Activated T-helper 17 cell treated with anti-CD3 and anti-CD28 coated beads, Interleukin-2, amount 50 U/mL, for 72 hours (primary cell): ENCODE data around the gene OR52W1. TPM values are rescaled to one million over a fixed set of nuclear protein-coding genes. Genes with fewer than 3 reads are reported as not detected.

Experiments
- ATAC-seq: fragments of 150-1000 bp; cut with Tn5 transposase; replicated peaks from 2 replicates; pipeline ENCODE4 v1.10.0; 2021; ENCODE audit warnings: mild to moderate bottlenecking, moderate library complexity
- H3K27ac Mint-ChIP-seq: one replicate; pipeline ENCODE4 v1.8.0; 2022; ENCODE audit warnings: mixed read lengths
- H3K27me3 Mint-ChIP-seq: one replicate; pipeline ENCODE4 v1.8.0; 2022; ENCODE audit warnings: mixed read lengths
- H3K36me3 Mint-ChIP-seq: one replicate; pipeline ENCODE4 v1.8.0; 2022; ENCODE audit warnings: low read depth, mild to moderate bottlenecking, mixed read lengths
- H3K4me1 Mint-ChIP-seq: one replicate; pipeline ENCODE4 v1.8.0; 2022; ENCODE audit warnings: mixed read lengths
- H3K4me3 Mint-ChIP-seq: one replicate; pipeline ENCODE4 v1.8.0; 2022; ENCODE audit warnings: mild to moderate bottlenecking, mixed read lengths
- H3K9me3 Mint-ChIP-seq: one replicate; pipeline ENCODE4 v1.8.0; 2022; ENCODE audit warnings: mixed read lengths
- total RNA-seq, 2 donors: library from RNA; stranded (reverse); gene quantifications; one replicate each; pipeline ENCODE4 v1.2.3, GENCODE V29; 2022

OR52W1 gene
- total RNA-seq, 2 donors from 2014 or later, result not detected

GRCh38 chr11:6204706-6205105, 5.7 kb downstream of the OR52W1 start:
- H3K27me3 Mint-ChIP-seq, result no peaks in the 10 kb centered on the region
- peaks cover 32% of the 10 kb centered on the region for H3K4me1 Mint-ChIP-seq
- no peaks in the 10 kb centered on the region for H3K9me3 Mint-ChIP-seq
- no peak overlapping the region for H3K27ac Mint-ChIP-seq
- ATAC-seq, result no peak
- H3K36me3 Mint-ChIP-seq, result peaks cover 20% of the 10 kb centered on the region
- H3K4me3 Mint-ChIP-seq, result no peak overlapping the region

GRCh38 chr11:6205366-6205765, 6.3 kb downstream of the OR52W1 start, which contains the start of gene C11orf42:
Gene C11orf42, plus strand, starts transcription at chr11:6205557. Its CDS starts 59 bp downstream, at chr11:6205616.
- peak within 1 kb of the TSS; percentile 24 for H3K27ac Mint-ChIP-seq
- peaks cover 32% of the 10 kb centered on the region for H3K4me1 Mint-ChIP-seq
- no peaks in the 10 kb centered on the region for H3K27me3 Mint-ChIP-seq
- no peak within 1 kb of the TSS for H3K4me3 Mint-ChIP-seq
- peaks cover 24% of the 10 kb centered on the region for H3K36me3 Mint-ChIP-seq
- no peak for ATAC-seq
- no peaks in the 10 kb centered on the region for H3K9me3 Mint-ChIP-seq

GRCh38 chr11:6206456-6207180, 7.6 kb downstream of the OR52W1 start:
- H3K9me3 Mint-ChIP-seq, result no peaks in the 10 kb centered on the region
- no peak overlapping the region for H3K4me3 Mint-ChIP-seq
- no peaks in the 10 kb centered on the region for H3K27me3 Mint-ChIP-seq
- ATAC-seq, result no peak
- peaks cover 27% of the 10 kb centered on the region for H3K4me1 Mint-ChIP-seq
- H3K36me3 Mint-ChIP-seq, result peaks cover 28% of the 10 kb centered on the region
- no peak overlapping the region for H3K27ac Mint-ChIP-seq

- Mint-ChIP-seq H3K27me3 (no peaks in the 10 kb centered on the region), H3K27ac (no peak overlapping the region), H3K4me3 (no peak overlapping the region), H3K36me3 (peaks cover 28% of the 10 kb centered on the region), H3K9me3 (no peaks in the 10 kb centered on the region), H3K4me1 (peaks cover 3% of the 10 kb centered on the region)
- ATAC-seq, result no peak
Measured at GRCh38 chr11:6209801-6210200, 10.8 kb downstream of the OR52W1 start.

- peaks cover 33% of the 10 kb centered on the region for H3K36me3 Mint-ChIP-seq
- no peak overlapping the region for H3K27ac Mint-ChIP-seq
- H3K27me3 Mint-ChIP-seq, result no peaks in the 10 kb centered on the region
Measured at GRCh38 chr11:6210274-6210955, 11.4 kb downstream of the OR52W1 start.

GRCh38 chr11:6214530-6214929, 15.5 kb downstream of the OR52W1 start:
- H3K9me3 Mint-ChIP-seq, result no peaks in the 10 kb centered on the region
- H3K27me3 Mint-ChIP-seq, result no peaks in the 10 kb centered on the region
- no peak overlapping the region for H3K4me3 Mint-ChIP-seq
- H3K4me1 Mint-ChIP-seq, result no peaks in the 10 kb centered on the region
- H3K27ac Mint-ChIP-seq, result no peak overlapping the region
- ATAC-seq, result no peak
- peaks cover 52% of the 10 kb centered on the region for H3K36me3 Mint-ChIP-seq

More at GRCh38 chr11:6210274-6210955, 11.4 kb downstream of the OR52W1 start:
- no peaks in the 10 kb centered on the region for H3K9me3 Mint-ChIP-seq
- H3K4me1 Mint-ChIP-seq, result no peaks in the 10 kb centered on the region
- no peak overlapping the region for H3K4me3 Mint-ChIP-seq
- ATAC-seq, result no peak

GRCh38 chr11:6216501-6216900, 17.5 kb downstream of the OR52W1 start:
- no peaks in the 10 kb centered on the region for H3K27me3 Mint-ChIP-seq
- H3K9me3 Mint-ChIP-seq, result no peaks in the 10 kb centered on the region
- no peak overlapping the region for H3K4me3 Mint-ChIP-seq
- peaks cover 5% of the 10 kb centered on the region for H3K4me1 Mint-ChIP-seq
- no peak for ATAC-seq
- H3K27ac Mint-ChIP-seq, result no peak overlapping the region
- H3K36me3 Mint-ChIP-seq, result peaks cover 63% of the 10 kb centered on the region

- peaks cover 75% of the 10 kb centered on the region for H3K36me3 Mint-ChIP-seq
- H3K27ac Mint-ChIP-seq, result no peak overlapping the region
- no peaks in the 10 kb centered on the region for H3K27me3 Mint-ChIP-seq
- H3K4me1 Mint-ChIP-seq, result peaks cover 8% of the 10 kb centered on the region
- no peak for ATAC-seq
- H3K9me3 Mint-ChIP-seq, result no peaks in the 10 kb centered on the region
- no peak overlapping the region for H3K4me3 Mint-ChIP-seq
Measured at GRCh38 chr11:6217722-6218121, 18.7 kb downstream of the OR52W1 start.

GRCh38 chr11:6219359-6219758, 20.3 kb downstream of the OR52W1 start:
- no peaks in the 10 kb centered on the region for H3K27me3 Mint-ChIP-seq
- H3K4me1 Mint-ChIP-seq, result peaks cover 8% of the 10 kb centered on the region
- H3K36me3 Mint-ChIP-seq, result peaks cover 90% of the 10 kb centered on the region
- ATAC-seq, result no peak
- no peak overlapping the region for H3K27ac Mint-ChIP-seq
- H3K9me3 Mint-ChIP-seq, result no peaks in the 10 kb centered on the region
- no peak overlapping the region for H3K4me3 Mint-ChIP-seq

GRCh38 chr11:6223854-6224253, 24.8 kb downstream of the OR52W1 start:
- no peak for ATAC-seq
- no peaks in the 10 kb centered on the region for H3K27me3 Mint-ChIP-seq
- H3K36me3 Mint-ChIP-seq, result peaks cover 76% of the 10 kb centered on the region
- no peak overlapping the region for H3K4me3 Mint-ChIP-seq
- H3K27ac Mint-ChIP-seq, result no peak overlapping the region
- peaks cover 15% of the 10 kb centered on the region for H3K4me1 Mint-ChIP-seq
- H3K9me3 Mint-ChIP-seq, result no peaks in the 10 kb centered on the region

GRCh38 chr11:6224421-6224820, 25.4 kb downstream of the OR52W1 start:
- peaks cover 21% of the 10 kb centered on the region for H3K4me1 Mint-ChIP-seq

GRCh38 chr11:6225024-6225423, 26.0 kb downstream of the OR52W1 start:
- Mint-ChIP-seq H3K9me3 (no peaks in the 10 kb centered on the region), H3K4me1 (peaks cover 24% of the 10 kb centered on the region), H3K4me3 (no peak overlapping the region), H3K27ac (peak overlapping the region; percentile 0), H3K36me3 (peaks cover 69% of the 10 kb centered on the region), H3K27me3 (no peaks in the 10 kb centered on the region)
- no peak for ATAC-seq

More at GRCh38 chr11:6224421-6224820, 25.4 kb downstream of the OR52W1 start:
- ATAC-seq, result no peak
- H3K9me3 Mint-ChIP-seq, result no peaks in the 10 kb centered on the region
- H3K27me3 Mint-ChIP-seq, result no peaks in the 10 kb centered on the region
- H3K27ac Mint-ChIP-seq, result no peak overlapping the region
- H3K4me3 Mint-ChIP-seq, result no peak overlapping the region
- peaks cover 70% of the 10 kb centered on the region for H3K36me3 Mint-ChIP-seq

GRCh38 chr11:6225896-6226295, 26.9 kb downstream of the OR52W1 start:
- Mint-ChIP-seq H3K36me3 (peaks cover 61% of the 10 kb centered on the region), H3K9me3 (no peaks in the 10 kb centered on the region), H3K27ac (peak overlapping the region; percentile 0), H3K4me3 (no peak overlapping the region), H3K4me1 (peaks cover 30% of the 10 kb centered on the region), H3K27me3 (no peaks in the 10 kb centered on the region)
- no peak for ATAC-seq

- Mint-ChIP-seq H3K9me3 (no peaks in the 10 kb centered on the region), H3K4me1 (peaks cover 42% of the 10 kb centered on the region), H3K27ac (no peak overlapping the region), H3K4me3 (no peak overlapping the region), H3K27me3 (no peaks in the 10 kb centered on the region), H3K36me3 (peaks cover 35% of the 10 kb centered on the region)
- no peak for ATAC-seq
Measured at GRCh38 chr11:6228520-6228919, 29.5 kb downstream of the OR52W1 start.

GRCh38 chr11:6229911-6230310, 30.9 kb downstream of the OR52W1 start:
- Mint-ChIP-seq H3K27ac (peak overlapping the region; percentile 53), H3K4me1 (peaks cover 46% of the 10 kb centered on the region), H3K27me3 (no peaks in the 10 kb centered on the region), H3K4me3 (no peak overlapping the region), H3K9me3 (no peaks in the 10 kb centered on the region), H3K36me3 (peaks cover 21% of the 10 kb centered on the region)
- ATAC-seq, result no peak
